Ishikawa (cell line): ENCODE measurements around the gene EML1.

ENCODE experiments used
- CEBPB ChIP-seq: IDR thresholded peaks from 2 replicates; pipeline ENCODE4 v1.6.1; 2012
- FOXM1 ChIP-seq: IDR thresholded peaks from 2 replicates; pipeline ENCODE4 v1.6.1; 2012; ENCODE audit warnings: low read depth, borderline replicate concordance
- NFIC ChIP-seq: IDR thresholded peaks from 2 replicates; pipeline ENCODE4 v1.6.1; 2012
- RAD21 ChIP-seq: IDR thresholded peaks from 2 replicates; pipeline ENCODE4 v1.6.1; 2012; ENCODE audit warnings: low read depth
- TCF12 ChIP-seq: IDR thresholded peaks from 2 replicates; pipeline ENCODE4 v1.6.1; 2012; ENCODE audit warnings: low read depth
- YY1 ChIP-seq: IDR thresholded peaks from 2 replicates; pipeline ENCODE4 v1.6.1; 2012; ENCODE audit warnings: low read depth
- TF ChIP-seq, protein P1 (sequence below): IDR thresholded peaks from 2 replicates; pipeline ENCODE4 v1.6.1; 2012; ENCODE audit warnings: low read depth, mild to moderate bottlenecking

DNA sequence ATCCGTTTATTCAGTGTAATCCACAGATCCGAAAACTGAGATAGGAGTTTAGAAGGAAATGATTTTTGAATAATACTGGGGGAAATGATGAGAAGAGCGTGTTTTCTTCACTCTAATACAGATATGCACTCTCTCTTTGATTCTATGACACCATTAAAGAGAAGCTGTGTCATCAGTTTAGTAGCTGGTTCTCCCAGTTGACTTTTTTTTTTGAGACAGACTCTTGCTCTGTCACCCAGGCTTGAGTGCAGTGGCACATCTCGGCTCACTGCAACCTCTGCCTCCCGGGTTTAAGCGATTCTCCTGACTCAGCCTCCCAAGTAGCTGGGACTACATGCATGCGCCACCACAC is 48.4 kb upstream of the EML1 start:
- TF ChIP-seq YY1: no peak
- no peak for TF ChIP-seq CEBPB
- TF ChIP-seq NFIC: no peak
- TF ChIP-seq TCF12: no peak
- TF ChIP-seq RAD21: no peak
- TF ChIP-seq, protein P1, sequence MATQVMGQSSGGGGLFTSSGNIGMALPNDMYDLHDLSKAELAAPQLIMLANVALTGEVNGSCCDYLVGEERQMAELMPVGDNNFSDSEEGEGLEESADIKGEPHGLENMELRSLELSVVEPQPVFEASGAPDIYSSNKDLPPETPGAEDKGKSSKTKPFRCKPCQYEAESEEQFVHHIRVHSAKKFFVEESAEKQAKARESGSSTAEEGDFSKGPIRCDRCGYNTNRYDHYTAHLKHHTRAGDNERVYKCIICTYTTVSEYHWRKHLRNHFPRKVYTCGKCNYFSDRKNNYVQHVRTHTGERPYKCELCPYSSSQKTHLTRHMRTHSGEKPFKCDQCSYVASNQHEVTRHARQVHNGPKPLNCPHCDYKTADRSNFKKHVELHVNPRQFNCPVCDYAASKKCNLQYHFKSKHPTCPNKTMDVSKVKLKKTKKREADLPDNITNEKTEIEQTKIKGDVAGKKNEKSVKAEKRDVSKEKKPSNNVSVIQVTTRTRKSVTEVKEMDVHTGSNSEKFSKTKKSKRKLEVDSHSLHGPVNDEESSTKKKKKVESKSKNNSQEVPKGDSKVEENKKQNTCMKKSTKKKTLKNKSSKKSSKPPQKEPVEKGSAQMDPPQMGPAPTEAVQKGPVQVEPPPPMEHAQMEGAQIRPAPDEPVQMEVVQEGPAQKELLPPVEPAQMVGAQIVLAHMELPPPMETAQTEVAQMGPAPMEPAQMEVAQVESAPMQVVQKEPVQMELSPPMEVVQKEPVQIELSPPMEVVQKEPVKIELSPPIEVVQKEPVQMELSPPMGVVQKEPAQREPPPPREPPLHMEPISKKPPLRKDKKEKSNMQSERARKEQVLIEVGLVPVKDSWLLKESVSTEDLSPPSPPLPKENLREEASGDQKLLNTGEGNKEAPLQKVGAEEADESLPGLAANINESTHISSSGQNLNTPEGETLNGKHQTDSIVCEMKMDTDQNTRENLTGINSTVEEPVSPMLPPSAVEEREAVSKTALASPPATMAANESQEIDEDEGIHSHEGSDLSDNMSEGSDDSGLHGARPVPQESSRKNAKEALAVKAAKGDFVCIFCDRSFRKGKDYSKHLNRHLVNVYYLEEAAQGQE: no peak
- TF ChIP-seq FOXM1: no peak
